Islet of Langerhans (tissue), 1 donor: ENCODE data around the gene HDAC4.
"Not testable (repeated sequence)": the region's sequence is repeated elsewhere in the genome, so short reads cannot be mapped to it uniquely, and the experiment has no call there.

Source experiments
- FAIRE-seq: peaks from one replicate; lab custom pipeline; 2011; peaks lifted over from hg19 to GRCh38; lab: Jason Lieb, UNC

HDAC4 gene

DNA sequence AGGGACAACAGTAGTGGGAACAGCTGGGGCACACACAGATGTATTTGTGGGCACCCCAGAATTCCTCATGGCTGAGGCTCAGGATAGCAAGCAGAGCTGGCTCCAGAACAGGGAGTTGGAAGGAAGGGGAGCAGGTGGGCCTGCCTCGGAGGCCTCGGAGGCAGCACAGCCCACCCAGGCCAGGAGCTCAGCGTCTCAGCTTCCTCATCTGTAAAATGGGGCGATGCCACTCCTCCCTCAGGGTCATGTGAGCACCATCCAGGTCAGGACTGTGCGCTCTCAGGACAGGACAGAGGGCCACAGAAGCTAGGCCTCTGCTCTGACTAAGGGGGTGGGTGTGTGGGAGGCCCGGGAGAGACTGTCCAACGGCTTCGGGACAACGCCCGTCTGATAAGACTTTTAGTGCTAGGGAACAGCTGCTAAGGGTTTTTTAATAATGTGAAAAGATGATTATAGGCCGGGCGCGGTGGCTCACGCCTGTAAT is 106.2 kb downstream of the HDAC4 start:
- no peak for FAIRE-seq

DNA sequence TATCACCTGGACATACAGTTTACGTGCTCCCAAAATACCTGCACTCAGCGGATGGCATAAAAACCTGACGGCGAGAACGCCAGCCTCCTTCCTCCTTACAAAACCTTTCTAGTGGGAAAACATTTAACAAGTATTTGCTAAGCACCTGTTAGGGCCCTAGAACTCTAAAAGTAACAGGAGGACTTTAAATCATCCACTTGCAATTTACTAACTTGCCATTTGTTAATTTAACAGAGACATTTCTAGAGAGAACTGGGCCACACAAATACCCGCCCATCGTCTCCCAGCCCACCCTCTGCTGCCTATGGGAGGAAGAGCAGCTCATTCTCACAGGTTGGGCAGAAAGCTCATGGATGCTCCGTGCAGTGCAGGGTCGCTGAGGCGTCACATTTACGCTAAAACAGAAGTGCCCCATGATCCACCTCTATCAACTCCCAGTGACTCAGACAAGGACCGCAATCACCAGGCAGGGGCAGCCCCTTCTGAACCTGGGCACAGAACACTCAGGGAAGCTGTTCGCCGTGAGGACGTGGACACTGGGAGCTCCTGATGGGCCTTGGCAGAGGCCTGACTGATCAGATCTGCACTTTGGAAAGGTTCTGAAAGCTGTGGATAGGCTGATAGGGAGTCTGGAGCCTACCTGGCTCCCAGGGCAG is 106.9 kb downstream of the HDAC4 start:
- no peak for FAIRE-seq

DNA sequence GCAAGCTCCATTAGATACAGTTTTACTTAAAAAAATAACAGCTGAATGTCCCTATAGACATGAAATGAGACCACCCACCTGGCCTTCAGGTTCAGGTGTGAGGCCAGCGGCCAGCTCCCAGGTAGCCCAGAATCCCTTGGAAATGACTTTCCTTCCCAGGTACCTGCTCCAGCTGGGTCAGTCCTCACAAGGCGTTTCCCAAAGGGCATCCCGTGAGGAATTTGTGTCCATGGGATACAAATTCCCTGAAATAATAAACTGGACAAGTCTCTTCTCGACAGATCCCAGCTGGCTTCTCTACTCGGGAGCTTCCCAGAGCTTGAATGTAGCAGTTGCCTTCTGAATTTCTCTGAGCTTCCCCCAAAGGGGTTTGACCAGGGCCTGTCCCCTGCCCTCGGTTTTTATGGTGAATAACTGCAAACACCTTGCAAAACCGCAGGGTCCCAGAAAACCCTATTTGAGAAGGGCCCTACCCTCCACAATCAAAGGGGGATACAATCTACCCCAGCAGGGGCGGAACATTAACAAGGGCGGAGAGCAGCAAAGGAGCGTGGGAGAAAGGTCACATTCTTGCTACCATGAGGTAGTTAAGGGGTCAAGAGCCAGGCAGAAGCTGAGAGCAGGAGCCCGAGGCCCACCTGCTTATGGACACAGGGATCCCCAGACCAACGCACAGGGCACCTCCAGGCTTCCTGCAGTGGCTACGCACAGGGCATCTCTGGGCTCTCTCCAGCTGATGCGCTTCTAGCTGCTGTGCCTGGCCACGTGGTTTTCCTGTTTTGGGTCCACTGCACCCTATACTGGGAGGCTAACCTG is 107.7 kb downstream of the HDAC4 start:
- FAIRE-seq, result no peak

DNA sequence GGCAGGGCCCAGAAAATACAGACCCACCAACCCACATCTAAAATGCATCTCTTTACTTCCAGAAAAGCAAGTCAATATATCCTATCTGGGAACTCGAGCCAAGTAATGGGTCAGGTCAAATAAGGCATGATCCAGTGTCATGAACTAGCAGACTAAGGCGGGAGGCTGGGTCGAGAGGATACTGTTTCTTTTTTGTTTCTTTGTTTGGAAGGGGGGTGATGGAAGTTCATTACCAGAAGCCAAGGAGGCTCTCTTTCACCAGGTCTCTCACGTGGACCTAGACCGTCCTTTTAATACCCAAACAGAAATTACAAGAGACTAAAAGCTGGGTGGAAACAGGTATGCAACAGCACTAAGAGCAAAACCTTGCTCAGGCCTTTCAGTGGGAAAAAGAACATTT is 108.3 kb downstream of the HDAC4 start:
- FAIRE-seq, result no peak

DNA sequence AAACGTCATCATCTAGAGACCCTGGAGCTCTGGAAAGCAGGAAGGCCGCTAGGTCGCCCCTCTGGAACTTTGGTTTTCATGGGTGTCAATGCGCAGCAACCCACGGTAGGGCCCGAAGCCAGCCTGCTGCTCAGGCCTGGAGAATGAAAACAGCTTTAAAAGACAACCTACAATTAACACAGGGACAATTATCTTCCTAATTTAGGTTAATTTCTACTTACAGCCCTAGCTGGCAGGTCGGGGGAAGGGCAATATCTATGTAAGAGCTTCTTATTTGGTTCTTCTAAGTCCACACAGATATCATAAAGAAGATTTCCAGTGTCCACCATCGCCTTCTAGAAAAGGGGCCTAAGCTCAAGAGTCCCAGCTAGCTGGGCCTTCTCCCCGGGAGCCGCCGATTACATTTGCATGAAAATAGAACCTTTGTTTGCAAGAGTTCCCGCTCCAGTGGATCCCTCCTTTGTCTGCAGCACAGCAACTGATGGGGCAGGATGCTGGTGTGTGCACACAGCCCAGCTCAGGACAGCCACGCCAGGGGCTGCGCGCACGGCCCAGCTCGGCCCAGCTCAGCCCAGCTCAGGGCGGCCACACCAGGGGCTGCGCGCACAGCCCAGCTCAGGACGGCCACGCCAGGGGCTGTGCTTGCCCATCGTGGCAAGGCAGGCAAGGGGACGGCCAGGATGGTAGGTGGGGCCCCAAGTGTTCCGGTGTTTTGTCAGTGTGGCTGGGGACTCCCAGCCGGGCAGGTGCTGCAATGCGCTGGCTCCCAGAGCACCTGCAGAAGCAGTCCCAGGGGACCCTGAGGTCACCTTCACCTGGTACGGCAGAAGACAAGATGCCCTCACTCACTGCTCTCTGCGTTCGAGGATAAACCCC is 109.1 kb downstream of the HDAC4 start:
- FAIRE-seq, result no peak

DNA sequence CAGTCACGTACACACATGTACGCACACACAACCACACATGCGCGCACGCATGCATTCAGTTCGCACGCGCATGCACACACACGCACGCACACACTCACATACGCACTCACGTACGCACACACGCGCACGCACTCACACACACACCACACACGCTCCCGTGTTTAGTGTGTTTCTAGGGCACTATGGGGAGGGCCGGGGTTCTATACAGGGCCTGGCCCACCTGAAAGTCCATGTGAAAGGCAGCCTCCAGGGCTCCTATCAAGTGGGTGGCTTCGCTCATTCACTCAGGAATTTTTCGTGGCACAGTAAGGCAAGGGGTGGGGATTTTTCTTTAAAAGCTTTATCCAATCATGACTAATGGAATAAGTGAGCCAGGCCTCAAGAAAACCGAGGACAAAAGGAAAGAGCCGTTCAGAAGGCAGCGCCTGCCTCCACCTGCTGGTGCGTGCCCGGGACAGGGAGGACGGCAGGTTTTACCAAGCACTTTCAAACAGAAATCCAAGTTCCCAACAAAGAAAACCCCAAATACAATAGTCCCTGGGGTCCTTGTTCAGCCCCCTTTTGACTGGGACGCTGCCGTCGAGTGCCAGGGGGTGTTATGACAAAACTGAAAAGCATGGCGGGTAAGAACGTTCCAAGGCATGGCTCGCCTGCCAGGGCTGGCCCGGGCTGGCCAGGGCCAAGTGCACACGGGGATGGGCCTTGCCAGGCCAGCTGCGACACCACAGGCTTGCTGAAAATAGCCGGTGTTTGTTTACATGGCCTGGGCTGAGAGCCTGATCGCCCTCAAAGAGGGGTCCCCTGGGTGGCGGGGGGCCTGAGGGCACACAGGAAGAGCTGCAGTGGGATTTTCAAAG is 110.0 kb downstream of the HDAC4 start:
- FAIRE-seq, result no peak

DNA sequence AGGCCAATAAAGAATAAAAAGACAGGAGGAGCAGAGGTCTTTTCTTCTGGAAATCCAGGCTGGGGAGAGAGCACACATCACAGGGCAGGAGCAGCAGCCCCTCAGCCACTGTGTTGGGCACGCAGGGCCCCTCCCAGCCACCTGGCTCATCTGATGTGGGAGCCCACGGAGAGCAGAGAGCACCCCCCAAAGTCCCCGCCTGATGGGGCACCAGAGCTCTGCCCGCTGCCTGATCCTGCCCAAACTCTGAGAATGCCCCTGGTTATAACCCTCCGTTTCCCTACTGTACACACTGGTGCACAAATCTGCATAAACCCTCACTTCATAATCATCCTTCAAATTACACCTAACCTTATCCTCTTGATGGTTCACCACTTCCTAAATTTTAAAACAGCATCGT is 111.3 kb downstream of the HDAC4 start:
- FAIRE-seq, result no peak

DNA sequence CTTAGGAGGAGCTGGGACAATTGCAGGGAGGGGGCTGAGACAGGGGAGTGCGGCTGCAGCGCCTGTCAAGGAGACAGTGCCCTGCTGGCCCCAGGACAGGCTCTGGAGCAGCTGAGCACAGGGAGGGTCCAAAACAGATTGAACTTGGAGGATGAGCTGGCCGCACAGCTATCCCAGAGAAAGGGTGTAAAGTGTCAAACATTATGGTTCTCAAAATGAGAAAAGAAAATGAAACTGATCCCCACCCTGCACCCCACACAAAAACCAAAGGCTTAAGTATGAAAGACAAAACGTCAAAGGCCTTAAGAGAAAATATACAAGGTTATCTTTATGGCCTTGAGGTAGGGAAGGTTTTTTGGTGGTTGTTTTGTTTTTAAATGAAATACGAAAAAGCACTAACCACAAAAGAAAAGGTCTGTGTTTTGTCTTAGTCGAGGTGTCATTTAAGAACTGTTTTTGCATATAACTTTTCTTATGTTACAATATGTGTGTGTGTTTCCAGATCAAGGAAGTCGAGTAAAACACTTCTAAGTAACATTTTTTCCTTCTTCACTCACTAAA is 111.8 kb downstream of the HDAC4 start:
- FAIRE-seq, result no peak

DNA sequence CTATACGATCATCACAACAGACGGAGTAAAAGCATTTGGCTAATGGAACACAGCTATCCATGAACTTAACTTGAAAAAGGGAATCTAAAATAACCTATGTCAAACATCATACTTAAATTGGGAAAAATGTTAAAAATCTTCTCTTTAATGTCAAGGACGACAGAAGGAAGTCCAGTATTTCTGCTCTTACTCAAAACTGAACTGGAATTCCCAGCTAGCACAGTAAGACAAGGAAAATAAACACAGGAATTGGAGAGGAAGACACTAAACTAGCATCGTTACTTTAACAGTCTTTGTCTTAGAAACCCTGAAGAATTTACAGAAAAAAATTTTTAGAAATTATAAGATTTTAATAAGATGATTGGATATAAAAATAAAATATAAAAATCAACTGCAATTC is 112.6 kb downstream of the HDAC4 start:
- no peak for FAIRE-seq

DNA sequence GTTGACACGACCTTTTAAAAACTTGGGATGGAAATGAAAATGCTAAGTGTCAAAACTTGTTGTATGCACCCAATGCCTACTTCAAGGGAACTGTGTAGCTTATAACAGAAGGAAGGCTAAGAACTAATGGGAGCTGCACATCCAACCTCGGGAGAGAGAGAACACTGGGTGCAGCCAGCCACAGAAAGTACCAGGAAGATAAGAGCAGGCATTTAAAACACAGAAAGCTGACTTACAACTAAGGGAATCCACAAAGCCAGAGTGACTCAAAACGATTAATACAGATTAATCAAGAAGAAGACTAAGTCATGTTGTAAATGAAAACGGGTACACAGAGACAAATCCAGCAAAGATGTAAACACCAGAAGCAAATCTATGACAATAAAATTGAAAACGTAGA is 113.4 kb downstream of the HDAC4 start:
- FAIRE-seq, result no peak

DNA sequence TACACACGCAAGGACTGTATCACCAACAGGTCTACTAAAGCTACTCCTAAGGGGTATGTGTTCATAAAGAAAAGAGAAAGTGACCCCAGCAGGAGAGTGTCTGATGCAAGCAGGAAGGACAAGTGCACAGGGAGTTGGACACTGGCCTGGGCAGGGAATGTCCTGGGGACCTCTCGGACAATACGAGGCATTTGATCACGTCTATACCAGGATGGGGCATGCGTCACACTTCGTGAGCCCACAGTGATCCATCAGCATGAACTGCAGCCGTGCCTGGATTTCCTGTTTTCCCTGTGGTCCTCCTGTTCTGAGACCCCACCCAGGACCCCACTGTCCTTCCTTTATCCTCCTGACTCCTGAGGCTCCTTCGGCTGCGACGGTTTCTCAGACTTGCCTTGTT is 113.9 kb downstream of the HDAC4 start:
- no peak for FAIRE-seq

DNA sequence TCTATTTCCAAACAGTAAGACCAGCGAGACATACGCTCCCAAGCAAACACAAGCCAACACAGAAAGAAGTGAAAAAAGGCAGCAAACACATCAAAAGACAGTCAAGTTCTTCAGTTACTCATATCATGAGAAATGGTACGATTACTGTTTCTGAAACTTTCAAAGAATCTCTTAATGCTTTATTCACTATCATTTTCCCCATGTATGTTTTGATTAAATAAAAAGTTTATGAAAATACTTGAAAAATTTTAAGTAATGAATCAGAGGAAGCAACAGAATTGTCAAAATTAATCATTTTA is 114.9 kb downstream of the HDAC4 start:
- no peak for FAIRE-seq

DNA sequence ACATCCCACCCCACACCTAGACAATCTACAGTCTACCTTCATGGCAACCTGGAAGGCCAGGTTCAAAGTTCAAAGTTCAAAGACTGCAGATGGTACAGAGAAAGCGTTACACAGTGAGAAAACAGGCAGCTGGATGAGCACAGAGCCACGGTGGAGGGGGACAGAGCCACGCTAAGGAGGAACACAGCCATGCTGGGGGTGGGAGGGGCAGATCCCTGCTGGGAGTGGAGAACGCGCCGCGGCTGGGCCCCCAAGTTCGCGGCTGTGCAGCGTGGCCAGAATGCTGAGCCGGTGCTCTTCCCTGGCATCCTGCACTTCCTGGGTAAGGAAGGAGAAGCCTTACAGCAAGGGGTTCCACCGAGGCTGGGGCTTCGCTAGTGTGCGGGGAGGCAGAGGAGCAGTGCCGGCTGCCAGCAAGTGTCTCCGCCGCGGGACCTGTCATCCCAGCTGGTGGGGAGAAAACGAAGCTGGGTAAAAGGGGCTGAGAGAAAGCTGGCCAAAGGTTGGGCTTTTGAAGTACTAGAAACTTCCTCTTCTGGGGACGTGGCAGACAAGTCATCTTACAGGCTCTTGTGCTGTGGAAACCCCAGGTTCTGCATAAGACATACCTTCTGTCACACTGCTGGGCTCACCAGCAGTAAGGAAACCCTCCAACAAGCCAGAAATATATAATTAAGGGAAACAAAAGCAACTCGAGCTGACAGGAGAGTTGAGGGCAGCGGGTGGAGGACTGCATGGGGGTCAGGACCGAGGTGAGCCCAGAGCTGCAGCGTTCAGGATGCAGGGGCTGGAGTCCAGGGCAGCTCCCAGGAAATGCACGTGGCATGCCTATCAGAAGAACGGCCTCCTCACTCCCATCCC is 115.5 kb downstream of the HDAC4 start:
- no peak for FAIRE-seq

DNA sequence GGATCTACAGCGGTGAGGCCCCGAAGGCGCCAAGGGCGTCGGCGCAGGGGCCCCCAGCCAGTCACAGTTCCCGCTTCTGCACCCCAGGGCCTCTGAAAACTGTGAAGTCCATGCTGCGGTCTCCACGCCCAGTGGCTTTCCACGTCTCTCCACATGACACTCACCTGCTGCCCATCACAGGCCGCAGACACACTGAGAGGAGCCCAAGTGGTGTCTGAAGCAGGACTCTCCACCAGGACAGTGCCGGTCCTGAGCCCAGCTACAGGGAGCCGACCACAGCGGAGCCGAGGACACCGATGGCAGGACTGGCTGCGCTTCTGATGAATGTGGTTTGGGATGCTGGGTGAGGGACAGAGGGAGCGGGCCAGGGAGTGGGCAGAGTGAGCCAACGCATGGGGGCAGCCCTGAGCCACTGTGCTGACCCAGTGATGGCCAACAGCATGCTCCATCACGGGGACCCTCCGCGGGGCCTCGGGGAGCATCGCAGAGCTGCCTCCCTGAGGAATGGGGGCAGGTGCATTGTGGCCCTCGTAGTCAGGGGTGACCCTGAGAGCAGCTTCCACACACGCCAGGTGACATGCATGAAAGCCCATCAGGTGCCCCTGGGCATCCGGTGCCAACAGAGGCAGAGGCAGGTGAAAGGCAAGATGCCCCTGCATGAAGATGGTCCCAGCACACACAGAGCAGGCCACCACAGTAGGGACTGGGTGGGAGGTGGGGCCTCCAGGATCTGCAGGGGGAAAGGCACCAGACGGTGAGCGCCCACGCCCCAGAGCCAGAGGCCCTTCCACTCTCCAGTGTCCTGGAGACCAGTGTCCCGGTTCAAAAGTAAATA is 116.6 kb downstream of the HDAC4 start:
- no peak for FAIRE-seq

DNA sequence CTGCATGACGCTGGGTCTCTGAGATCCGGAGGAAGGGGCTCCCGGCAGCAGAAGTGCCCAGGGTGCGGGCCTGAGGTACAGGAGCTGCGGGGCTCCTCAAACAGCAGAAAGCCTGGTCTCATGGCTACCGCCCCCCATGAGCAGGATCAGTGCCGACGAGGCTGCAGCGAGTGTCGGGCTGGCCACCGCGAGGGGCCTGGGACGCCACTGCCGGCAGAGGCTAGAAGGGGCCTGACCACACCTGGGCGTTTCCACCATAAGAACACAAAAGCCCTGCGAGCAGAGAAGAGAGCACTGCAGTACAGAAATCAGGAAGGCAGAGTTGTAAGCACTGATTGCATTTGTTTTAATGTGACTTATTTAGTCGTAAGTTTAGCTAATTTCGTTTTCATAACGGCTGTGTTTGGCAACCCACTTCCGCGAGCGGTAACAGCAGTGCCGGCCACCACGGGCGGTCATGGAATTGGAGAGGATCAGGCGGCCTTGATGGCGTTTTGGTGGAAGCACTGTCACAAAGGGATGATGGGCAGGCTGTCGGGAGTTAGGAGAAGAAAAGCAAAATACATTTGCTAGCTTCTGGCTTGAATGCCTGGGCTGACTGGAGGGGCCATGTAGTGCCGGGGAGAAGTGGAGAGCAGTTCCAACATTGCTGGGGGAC is 117.4 kb downstream of the HDAC4 start:
- FAIRE-seq, result no peak

DNA sequence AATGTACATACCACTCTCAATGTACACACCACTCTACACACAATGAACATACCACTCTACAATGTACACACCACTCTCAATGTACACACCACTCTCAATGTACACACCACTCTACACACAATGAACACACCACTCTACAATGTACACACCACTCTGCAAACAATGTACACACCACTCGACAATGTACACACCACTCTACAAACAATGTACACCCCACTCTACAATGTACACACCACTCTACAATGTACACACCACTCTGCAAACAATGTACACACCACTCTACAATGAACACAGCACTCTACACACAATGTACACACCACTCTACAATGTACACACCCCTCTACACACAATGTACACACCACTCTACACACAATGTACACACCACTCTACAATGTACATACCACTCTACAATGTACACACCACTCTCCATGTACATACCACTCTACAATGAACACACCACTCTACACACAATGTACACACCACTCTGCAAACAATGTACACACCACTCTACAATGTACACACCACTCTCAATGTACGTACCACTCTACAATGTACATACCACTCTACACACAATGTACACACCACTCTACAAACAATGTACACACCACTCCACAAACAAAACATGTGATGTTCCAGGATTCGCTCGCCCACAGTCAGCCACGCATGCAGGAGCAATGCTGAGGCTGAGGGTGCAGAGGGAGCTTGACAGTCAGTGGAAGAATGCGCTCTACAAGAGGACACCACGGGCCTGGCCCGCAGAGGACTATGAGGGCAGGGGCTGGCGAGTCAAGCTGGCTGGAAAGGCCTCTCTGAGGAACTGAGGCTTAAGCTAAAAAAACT is 118.2 kb downstream of the HDAC4 start:
- no peak for FAIRE-seq

DNA sequence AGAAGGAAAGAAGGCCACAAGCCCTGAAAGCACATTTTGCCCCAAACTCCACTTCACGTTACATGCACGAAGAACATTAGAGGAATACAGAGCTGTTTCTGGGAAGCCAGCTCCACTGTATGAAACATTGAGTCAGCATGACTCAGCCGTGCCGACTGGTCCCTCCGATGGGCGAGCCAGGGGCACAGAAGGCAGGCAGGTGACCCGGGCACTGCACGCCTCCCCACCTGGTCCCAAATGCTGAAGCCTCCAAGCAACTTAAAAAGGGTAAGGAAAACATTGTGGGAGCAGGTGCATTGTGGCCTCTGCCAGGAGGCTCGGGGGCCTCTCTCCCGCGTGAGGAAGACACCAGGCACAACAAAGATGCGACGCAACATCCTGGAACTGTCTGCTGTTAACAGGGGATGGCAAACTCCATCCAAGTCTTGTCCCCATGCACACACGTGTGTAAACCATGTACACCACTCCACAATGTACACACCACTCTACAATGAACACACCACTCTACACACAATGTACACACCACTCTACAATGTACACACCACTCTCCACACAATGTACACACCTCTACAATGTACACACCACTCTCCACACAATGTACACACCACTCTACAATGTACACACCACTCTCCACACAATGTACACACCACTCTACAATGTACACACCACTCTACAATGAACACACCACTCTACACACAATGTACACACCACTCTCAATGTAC is 120.4 kb downstream of the HDAC4 start:
- FAIRE-seq, result not testable (repeated sequence)
